HCT116 (cell line): ENCODE results near the gene ACBD3.

Source experiments
- CEBPB ChIP-seq: IDR thresholded peaks from 2 replicates; pipeline ENCODE4 v1.6.1; 2012; ENCODE audit warnings: low read depth
- CTCF ChIP-seq, 3 experiments: fragments of 200-600 bp in 1 of 3; sonication (generic) in 1 of 3; IDR thresholded peaks in 2 of 3; conservative IDR thresholded peaks in 1 of 3; 2 replicates each; pipeline ENCODE4 v1.5.1; 2012 to 2017; ENCODE audit warnings: low read depth in 2 of 3, low read length in 2 of 3, antibody characterized with exemption in 1 of 3, borderline replicate concordance in 1 of 3, control low read depth in 1 of 3, mild to moderate bottlenecking in 1 of 3, mixed read lengths in 1 of 3, mixed run types in 1 of 3, moderate library complexity in 1 of 3; ENCODE audit not compliant: insufficient read depth in 1 of 3
- EZH2 ChIP-seq: fragments of 200-600 bp; sonication (generic); IDR thresholded peaks from 2 replicates; pipeline ENCODE4 v1.6.1; 2017; ENCODE audit warnings: antibody characterized with exemption, mixed run types
- JUND ChIP-seq: IDR thresholded peaks from 2 replicates; pipeline ENCODE4 v1.6.1; 2012
- MAX ChIP-seq: IDR thresholded peaks from 2 replicates; pipeline ENCODE4 v1.6.1; 2012
- POLR2A ChIP-seq: IDR thresholded peaks from 2 replicates; pipeline ENCODE4 v1.7.0; 2011; ENCODE audit warnings: borderline replicate concordance; ENCODE audit not compliant: insufficient read depth, insufficient read length; ENCODE audit errors: extremely low read depth
- POLR2AphosphoS5 ChIP-seq: IDR thresholded peaks from 2 replicates; pipeline ENCODE4 v1.6.1; 2011; ENCODE audit warnings: mild to moderate bottlenecking, low read depth, low read length, moderate library complexity
- SP1 ChIP-seq: IDR thresholded peaks from 2 replicates; pipeline ENCODE4 v1.6.1; 2012; ENCODE audit warnings: low read depth
- YY1 ChIP-seq: IDR thresholded peaks from 2 replicates; pipeline ENCODE4 v1.6.1; 2011; ENCODE audit warnings: low read length, low read depth, moderate library complexity, mild to moderate bottlenecking; ENCODE audit not compliant: insufficient replicate concordance; ENCODE audit errors: extremely low read depth
- TF ChIP-seq, protein P1 (sequence below): IDR thresholded peaks from 2 replicates; pipeline ENCODE4 v1.6.1; 2011; ENCODE audit warnings: mild to moderate bottlenecking, low read length, moderate library complexity; ENCODE audit not compliant: insufficient replicate concordance; ENCODE audit errors: extremely low read depth

DNA sequence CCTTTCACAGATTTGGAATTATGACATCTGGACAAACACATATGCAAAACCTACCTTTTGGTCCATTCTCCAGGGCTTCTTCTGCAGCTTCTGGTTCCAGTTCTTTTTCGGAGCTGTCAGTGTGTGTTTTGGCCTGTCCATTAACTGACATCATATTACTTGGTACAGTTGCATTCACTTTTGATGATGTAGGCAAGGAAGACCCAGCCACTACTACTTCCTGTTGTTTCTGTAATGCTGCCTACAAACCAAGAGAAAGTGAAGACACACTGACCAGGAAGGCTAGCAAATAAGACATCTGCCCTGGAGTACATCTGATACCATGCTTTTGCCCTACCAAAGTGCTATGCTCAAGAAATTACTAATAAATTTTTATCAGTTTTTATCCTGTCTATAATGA, 31.9 kb downstream of the ACBD3 start:
- TF ChIP-seq MAX, result no peak
- TF ChIP-seq SP1, result no peak
- no peak for TF ChIP-seq CTCF (IDR thresholded peaks at IDR 0.05 in 2 of 3, conservative IDR thresholded peaks at IDR 0.05 in 1 of 3; ENCODE audit: borderline replicate concordance in 1 of 3, insufficient read depth in 1 of 3, low read depth in 2 of 3, low read length in 2 of 3)
- TF ChIP-seq, protein P1, sequence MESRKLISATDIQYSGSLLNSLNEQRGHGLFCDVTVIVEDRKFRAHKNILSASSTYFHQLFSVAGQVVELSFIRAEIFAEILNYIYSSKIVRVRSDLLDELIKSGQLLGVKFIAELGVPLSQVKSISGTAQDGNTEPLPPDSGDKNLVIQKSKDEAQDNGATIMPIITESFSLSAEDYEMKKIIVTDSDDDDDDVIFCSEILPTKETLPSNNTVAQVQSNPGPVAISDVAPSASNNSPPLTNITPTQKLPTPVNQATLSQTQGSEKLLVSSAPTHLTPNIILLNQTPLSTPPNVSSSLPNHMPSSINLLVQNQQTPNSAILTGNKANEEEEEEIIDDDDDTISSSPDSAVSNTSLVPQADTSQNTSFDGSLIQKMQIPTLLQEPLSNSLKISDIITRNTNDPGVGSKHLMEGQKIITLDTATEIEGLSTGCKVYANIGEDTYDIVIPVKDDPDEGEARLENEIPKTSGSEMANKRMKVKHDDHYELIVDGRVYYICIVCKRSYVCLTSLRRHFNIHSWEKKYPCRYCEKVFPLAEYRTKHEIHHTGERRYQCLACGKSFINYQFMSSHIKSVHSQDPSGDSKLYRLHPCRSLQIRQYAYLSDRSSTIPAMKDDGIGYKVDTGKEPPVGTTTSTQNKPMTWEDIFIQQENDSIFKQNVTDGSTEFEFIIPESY, result no peak
- TF ChIP-seq POLR2AphosphoS5, result no peak
- no peak for TF ChIP-seq POLR2A
- no peak for TF ChIP-seq YY1
- TF ChIP-seq EZH2, result no peak
- no peak for TF ChIP-seq JUND
- TF ChIP-seq CEBPB, result no peak
